Stomach (tissue), 9 donors: Measurements from ENCODE around the gene NUDT8. TPM values are rescaled to one million over a fixed set of nuclear protein-coding genes. Genes with fewer than 3 reads are reported as not detected.
"Not testable (repeated sequence)": the region's sequence is repeated elsewhere in the genome, so short reads cannot be mapped to it uniquely, and the experiment has no call there.

Experiments
- DNase-seq, 2 donors: peaks; one replicate each; pipeline versions ENCODE4 v3.0.0 to v3.0.0-alpha.2; 2013 to 2019
- H3K27ac ChIP-seq, 5 donors: fragments of 200-600 bp in 4 of 5; sonication (generic) in 4 of 5; one replicate each; pipeline ENCODE4 v1.5.1; 2013 to 2019; ENCODE audit warnings: mild to moderate bottlenecking in 1 of 5, moderate library complexity in 1 of 5
- H3K27me3 ChIP-seq, 3 donors: fragments of 200-600 bp; sonication (generic); one replicate each; pipeline ENCODE4 v1.5.1; 2017 to 2019; ENCODE audit warnings: mixed run types in 1 of 3
- H3K36me3 ChIP-seq, 4 donors: fragments of 200-600 bp; sonication (generic); 1 replicate in 3 of 4; 2 replicates in 1 of 4; pipeline ENCODE4 v1.5.1; 2016 to 2019
- H3K4me1 ChIP-seq, 4 donors: fragments of 200-600 bp; sonication (generic); one replicate each; pipeline ENCODE4 v1.5.1; 2016 to 2019
- H3K4me3 ChIP-seq, 4 donors: fragments of 200-600 bp; sonication (generic) in 3 of 4; one replicate each; pipeline ENCODE4 v1.5.1; 2016 to 2019; ENCODE audit warnings: mild to moderate bottlenecking in 1 of 4
- H3K9me3 ChIP-seq, 4 donors: fragments of 200-600 bp; sonication (generic); one replicate each; pipeline ENCODE4 v1.5.1; 2016 to 2019
- EP300 ChIP-seq: sonication (generic); formaldehyde crosslinking; IDR thresholded peaks from one replicate; pipeline ENCODE4 v1.6.1; 2017; ENCODE audit warnings: antibody characterized with exemption
- POLR2A ChIP-seq, 4 donors: fragments of 450-650 bp; IDR thresholded peaks; one replicate each; pipeline ENCODE4 v1.6.1; 2016; ENCODE audit warnings: antibody characterized with exemption in 4 of 4, control low read depth in 2 of 4, mild to moderate bottlenecking in 1 of 4, moderate library complexity in 1 of 4
- POLR2AphosphoS5 ChIP-seq, 3 donors: sonication (generic); formaldehyde crosslinking; IDR thresholded peaks; one replicate each; pipeline ENCODE4 v1.6.1; 2016; ENCODE audit warnings: antibody characterized with exemption in 3 of 3
- WGBS, 5 donors: extraction: QIAGEN DNeasy Blood & Tissue Kit in 3 of 5; methylation state at CpG; one replicate each; pipeline versions ENCODE4 v1.1.5 to v1.1.7; 2013 to 2018; 5-methylcytosine and 5-hydroxymethylcytosine counted together
- intact Hi-C: fragments of 100-400 bp; cut with DNase I; formaldehyde crosslinking; loops from one replicate; pipeline ENCODE4 v1.15.1; 2023; ENCODE audit warnings: low total_unique reads
- polyA plus RNA-seq, 3 donors: library from polyadenylated mRNA; stranded (reverse); fragments of 200-250 nt; gene quantifications; one replicate each; pipeline ENCODE4 v1.2.3, GENCODE V29; 2013
- total RNA-seq, 5 donors: library from RNA; depleted of rRNA; stranded (reverse); fragments of >200 nt; gene quantifications; one replicate each; pipeline versions ENCODE4 v1.1.0 to v1.2.3, GENCODE V29; 2014 to 2016
- TF ChIP-seq, protein P1 (sequence below), 7 experiments: fragments of 450-650 bp in 4 of 7; fragments of 200-600 bp in 3 of 7; sonication (generic) in 3 of 7; IDR thresholded peaks; one replicate each; pipeline ENCODE4 v1.5.1; 2016 to 2019; ENCODE audit warnings: antibody characterized with exemption in 7 of 7, control low read depth in 2 of 7, mild to moderate bottlenecking in 1 of 7
- donor health status: healthy with polysubstance abuse.
- donor health status: Bipolar disorder and iron deficiency.
- donor health status: healthy.

Gene NUDT8
- total and polyA plus RNA-seq, 8 donors, result 4.6 to 333 (median 17.3) TPM; not detected in 2

- intact Hi-C loops, result no loop called here
Measured at GRCh38 chr11:67662142-67662834, 32.6 kb upstream of the NUDT8 start.

DNA sequence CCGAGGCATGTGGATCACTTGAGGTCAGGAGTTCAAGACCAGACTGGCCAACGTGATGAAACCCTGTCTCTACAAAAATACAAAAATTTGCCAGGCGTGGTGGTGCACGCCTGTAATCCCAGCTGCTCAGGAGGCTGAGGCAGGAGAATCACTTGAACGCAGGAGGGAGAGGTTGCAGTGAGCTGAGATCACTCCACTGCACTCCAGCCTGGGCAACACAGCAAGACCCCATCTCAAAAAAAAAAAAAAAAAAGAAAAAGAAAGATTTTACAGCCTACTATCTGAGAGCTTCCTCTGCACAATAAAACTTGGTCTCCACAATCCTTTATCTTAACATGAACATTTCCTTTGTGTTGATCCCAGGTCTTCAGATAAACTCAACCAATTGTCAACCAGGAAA, 31.0 kb upstream of the NUDT8 start:
- WGBS, 5 donors, result 62 to 77% (median 74%) methylated on average over 5 of the region's 5 CpGs

More at GRCh38 chr11:67662142-67662834, 32.6 kb upstream of the NUDT8 start:
- WGBS, 5 donors, result 87 to 93% (median 90%) methylated on average over 12 of the region's 12 CpGs
- Histone ChIP-seq H3K27ac (no peak overlapping the region), H3K4me3 (no peak overlapping the region), H3K9me3 (no peaks in the 10 kb centered on the region), H3K4me1 (peaks cover 5 to 14% (median 8%) of the 10 kb centered on the region in 4 donors), H3K27me3 (no peaks in the 10 kb centered on the region), H3K36me3 (no peaks in the 10 kb centered on the region)
- TF ChIP-seq POLR2AphosphoS5 (IDR thresholded peaks at IDR 0.05) (no peak), POLR2A (IDR thresholded peaks at IDR 0.05) (no peak), EP300 (no peak)
- TF ChIP-seq, protein P1, sequence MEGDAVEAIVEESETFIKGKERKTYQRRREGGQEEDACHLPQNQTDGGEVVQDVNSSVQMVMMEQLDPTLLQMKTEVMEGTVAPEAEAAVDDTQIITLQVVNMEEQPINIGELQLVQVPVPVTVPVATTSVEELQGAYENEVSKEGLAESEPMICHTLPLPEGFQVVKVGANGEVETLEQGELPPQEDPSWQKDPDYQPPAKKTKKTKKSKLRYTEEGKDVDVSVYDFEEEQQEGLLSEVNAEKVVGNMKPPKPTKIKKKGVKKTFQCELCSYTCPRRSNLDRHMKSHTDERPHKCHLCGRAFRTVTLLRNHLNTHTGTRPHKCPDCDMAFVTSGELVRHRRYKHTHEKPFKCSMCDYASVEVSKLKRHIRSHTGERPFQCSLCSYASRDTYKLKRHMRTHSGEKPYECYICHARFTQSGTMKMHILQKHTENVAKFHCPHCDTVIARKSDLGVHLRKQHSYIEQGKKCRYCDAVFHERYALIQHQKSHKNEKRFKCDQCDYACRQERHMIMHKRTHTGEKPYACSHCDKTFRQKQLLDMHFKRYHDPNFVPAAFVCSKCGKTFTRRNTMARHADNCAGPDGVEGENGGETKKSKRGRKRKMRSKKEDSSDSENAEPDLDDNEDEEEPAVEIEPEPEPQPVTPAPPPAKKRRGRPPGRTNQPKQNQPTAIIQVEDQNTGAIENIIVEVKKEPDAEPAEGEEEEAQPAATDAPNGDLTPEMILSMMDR (IDR thresholded peaks at IDR 0.05), result no peak
- no peak for DNase-seq

GRCh38 chr11:67659651-67660165, 30.0 kb upstream of the NUDT8 start:
- H3K36me3 ChIP-seq, intact Hi-C loops, H3K27me3 ChIP-seq, H3K4me3 ChIP-seq, DNase-seq, H3K9me3 ChIP-seq, H3K27ac ChIP-seq: not testable (repeated sequence)
- TF ChIP-seq, protein P1 (IDR thresholded peaks at IDR 0.05), result peak in 1 of 7 experiments; percentile 11
- H3K4me1 ChIP-seq, result peaks cover 6 to 23% (median 12%) of the 10 kb centered on the region in 4 donors
- WGBS, 5 donors, result 57 to 61% (median 59%) methylated on average over 5 of the region's 5 CpGs

More for the DNA sequence above, 31.0 kb upstream of the NUDT8 start:
- H3K36me3 ChIP-seq, H3K27me3 ChIP-seq, DNase-seq, intact Hi-C loops, H3K9me3 ChIP-seq, H3K27ac ChIP-seq, H3K4me3 ChIP-seq: not testable (repeated sequence)
- peaks cover 6 to 23% (median 12%) of the 10 kb centered on the region in 4 donors for H3K4me1 ChIP-seq

DNA sequence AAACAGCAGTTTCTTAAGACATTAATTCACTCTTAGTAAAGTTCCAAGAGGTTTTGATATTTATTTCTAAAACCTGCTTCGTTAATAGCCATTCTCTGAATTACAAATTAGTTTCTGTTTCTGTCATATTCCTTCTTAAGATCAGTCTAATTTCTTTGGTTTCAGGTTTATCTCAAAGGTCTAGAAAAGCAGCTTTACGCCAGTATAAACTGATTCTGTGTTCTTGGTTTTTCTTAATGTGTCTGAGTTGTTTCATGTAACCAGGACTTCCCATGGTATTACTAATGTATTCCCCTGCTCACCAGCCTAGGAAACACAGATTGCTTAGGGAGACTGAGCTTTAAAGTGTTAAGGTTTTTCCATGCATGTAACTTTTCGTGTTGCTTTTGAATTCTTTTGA, 27.6 kb upstream of the NUDT8 start:
- Histone ChIP-seq H3K36me3 (no peaks in the 10 kb centered on the region), H3K27ac (peak overlapping the region in 4 of 5 donors; percentile 6 to 69 (median 35)), H3K9me3 (peaks cover 0 to 3% (median 0%) of the 10 kb centered on the region in 4 donors), H3K4me3 (no peak overlapping the region), H3K4me1 (peaks cover 6 to 32% (median 12%) of the 10 kb centered on the region in 4 donors), H3K27me3 (no peaks in the 10 kb centered on the region)
- intact Hi-C loops, result no loop called here
- no peak for DNase-seq
- 24 to 36% (median 28%) methylated on average over 3 of the region's 3 CpGs for WGBS, 5 donors
- TF ChIP-seq, protein P1 (IDR thresholded peaks at IDR 0.05), result no peak
- TF ChIP-seq POLR2AphosphoS5 (IDR thresholded peaks at IDR 0.05) (no peak), POLR2A (IDR thresholded peaks at IDR 0.05) (no peak), EP300 (no peak)
